Epithelial cell of esophagus (primary cell): Measurements from ENCODE around the gene ADAM30.

ENCODE experiments used
- DNase-seq: peaks from one replicate; pipeline ENCODE4 v3.0.0; 2010; ENCODE audit warnings: low read depth
- H3K4me3 ChIP-seq: 2 replicates; pipeline ENCODE4 v1.5.1; 2011; ENCODE audit warnings: mild to moderate bottlenecking, low read length, control low read depth
- TF ChIP-seq, protein P1 (sequence below): IDR thresholded peaks from 2 replicates; pipeline ENCODE4 v1.5.1; 2011; ENCODE audit warnings: low read depth, mild to moderate bottlenecking, low read length, control low read depth, inconsistent platforms; ENCODE audit not compliant: insufficient read depth; ENCODE audit errors: missing control alignments

The ADAM30 gene

DNA sequence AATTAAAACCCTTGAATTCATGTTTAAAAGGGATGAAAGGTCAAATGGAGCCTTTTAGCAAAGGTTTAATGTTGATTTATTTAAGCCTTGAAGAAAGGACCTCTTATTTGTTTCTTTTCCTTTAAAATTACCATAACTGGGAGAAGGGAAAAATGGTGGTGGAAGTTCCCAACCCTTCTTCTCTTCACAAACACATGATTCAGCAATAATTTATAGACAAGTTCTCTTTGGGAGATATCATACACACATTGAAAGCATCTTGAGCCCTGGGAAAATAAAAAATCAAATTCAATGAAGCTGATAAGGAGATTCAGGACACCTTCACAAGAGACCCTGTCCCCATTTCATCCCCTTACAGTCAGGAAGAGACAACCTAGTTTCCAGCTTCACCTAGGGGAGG, 8.9 kb downstream of the ADAM30 start:
- no peak for DNase-seq
- no peak overlapping the region for H3K4me3 ChIP-seq
- TF ChIP-seq, protein P1, sequence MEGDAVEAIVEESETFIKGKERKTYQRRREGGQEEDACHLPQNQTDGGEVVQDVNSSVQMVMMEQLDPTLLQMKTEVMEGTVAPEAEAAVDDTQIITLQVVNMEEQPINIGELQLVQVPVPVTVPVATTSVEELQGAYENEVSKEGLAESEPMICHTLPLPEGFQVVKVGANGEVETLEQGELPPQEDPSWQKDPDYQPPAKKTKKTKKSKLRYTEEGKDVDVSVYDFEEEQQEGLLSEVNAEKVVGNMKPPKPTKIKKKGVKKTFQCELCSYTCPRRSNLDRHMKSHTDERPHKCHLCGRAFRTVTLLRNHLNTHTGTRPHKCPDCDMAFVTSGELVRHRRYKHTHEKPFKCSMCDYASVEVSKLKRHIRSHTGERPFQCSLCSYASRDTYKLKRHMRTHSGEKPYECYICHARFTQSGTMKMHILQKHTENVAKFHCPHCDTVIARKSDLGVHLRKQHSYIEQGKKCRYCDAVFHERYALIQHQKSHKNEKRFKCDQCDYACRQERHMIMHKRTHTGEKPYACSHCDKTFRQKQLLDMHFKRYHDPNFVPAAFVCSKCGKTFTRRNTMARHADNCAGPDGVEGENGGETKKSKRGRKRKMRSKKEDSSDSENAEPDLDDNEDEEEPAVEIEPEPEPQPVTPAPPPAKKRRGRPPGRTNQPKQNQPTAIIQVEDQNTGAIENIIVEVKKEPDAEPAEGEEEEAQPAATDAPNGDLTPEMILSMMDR = no peak

DNA sequence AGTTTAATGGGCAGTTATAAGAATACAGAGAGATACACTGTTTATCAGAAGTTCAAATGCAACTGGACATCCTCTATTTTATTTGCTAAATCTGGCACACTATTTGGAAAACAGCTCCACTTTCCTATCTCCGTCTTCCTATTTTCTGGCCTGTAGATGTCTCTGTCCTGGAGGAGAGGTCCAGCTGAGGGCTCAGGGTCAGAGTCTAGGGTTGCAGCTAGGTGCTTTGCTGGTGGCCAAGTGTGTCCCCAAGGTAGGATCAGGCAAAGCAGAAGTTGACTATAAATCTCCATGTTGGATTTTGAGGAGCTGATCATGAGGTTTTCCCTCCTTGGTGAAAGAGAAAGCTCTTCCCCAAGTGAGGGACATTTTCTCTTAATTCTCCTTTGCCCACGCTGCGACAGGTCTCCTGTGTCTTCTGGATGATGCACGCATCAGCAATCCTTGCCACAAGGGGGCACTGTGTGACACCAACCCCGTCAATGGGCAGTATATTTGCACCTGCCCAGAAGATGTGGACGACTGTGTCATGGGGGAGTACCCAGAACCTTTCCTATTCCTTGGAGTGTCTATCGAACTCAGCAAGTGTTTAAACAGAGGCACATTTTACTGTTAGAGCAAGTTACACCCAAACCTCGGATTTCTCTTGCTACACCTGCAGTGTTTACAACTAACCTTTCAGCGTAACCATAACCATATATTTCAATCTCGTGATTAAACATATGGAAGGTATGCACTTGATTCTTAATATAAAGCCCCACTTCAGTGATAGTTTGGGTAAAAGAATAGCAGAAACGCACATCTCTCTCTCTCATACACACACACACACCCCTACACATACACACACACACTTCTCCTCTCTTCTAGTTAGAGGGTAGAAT, 10.2 kb downstream of the ADAM30 start:
- DNase-seq = peak; percentile 66
- no peak overlapping the region for H3K4me3 ChIP-seq
- TF ChIP-seq, protein P1 = peak; percentile 85

DNA sequence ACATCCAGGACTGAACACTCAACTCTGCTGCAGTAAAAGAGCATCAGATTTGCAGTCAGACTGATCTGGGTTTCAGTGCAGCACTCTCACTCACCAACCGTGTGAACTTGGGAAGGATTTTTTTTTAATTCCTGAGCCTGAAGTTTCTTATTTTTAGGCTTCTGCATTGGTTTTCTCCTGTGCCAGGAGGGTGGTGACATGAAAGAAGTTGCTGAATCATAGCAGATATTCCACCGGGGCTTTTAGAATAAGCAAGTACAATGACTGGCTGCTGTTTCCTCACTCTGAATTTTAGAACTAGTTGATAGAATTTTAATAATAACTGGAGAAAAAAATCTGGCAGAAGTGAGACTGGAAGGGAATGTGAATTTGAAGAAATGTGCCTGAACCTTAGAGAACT, 11.6 kb downstream of the ADAM30 start:
- no peak overlapping the region for H3K4me3 ChIP-seq
- DNase-seq = no peak
- TF ChIP-seq, protein P1 = no peak

DNA sequence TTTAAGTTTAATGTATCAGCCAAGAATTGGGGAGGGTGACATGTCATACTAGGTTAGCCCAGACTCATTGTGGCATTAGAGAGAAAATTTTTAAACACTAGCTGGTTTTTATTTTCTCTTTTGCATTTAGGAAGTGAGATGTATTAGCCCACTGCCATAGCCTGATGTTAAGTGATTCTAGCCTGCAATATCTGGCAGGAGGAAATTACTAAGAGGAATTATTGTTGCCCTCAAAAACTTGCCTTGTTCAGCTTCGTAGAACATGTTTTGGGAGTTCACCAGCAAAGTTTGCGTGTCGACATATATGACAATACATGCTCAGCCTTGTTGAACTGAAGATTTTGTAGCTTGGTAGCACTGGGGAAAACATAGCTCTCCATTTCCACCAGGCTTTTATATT, 12.5 kb downstream of the ADAM30 start:
- H3K4me3 ChIP-seq = no peak overlapping the region
- DNase-seq = no peak
- TF ChIP-seq, protein P1 = no peak

DNA sequence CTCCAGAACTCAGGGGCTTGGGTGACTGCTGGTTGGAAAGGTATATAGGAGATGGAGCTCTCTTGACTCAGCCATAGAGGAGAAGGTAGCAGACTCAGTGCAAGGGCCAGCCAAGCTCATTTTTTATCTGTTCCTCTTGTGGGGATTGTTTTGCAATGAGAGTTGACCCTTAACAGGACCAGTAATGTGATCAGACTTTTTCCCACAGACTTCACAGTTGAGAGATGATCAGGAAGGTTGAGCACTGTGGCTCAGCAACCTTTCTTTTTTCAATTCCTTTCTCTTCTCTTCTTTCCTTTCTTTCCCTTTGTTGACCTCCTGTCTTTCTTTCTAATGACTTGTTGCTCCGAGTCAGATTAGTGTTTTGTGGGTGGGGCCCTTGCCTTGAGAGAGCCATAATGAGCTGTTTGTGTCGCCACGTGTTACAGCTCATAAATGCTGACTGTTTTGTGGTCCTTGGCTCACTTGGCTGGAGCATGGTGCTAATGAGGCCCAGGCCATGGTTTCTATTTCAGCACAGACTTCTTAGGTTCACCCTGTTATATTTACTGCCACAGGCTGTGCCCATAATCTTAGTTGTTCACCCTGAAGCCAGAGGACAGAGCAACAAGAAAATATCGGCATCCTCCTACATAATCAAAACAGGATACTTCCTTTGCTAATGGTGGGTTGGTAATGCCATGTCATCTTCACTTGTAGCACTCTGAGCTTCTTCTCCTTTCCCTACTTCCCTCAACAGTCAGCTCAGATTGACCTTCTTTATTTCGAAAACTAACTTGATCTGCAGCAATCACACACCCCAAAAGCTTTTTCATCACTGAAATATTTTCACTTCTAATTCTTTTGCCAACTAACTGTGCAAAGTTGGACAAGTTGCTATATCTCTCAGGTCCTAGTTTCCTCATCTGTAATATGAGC, 13.9 kb downstream of the ADAM30 start:
- no peak overlapping the region for H3K4me3 ChIP-seq
- TF ChIP-seq, protein P1 = no peak
- DNase-seq = peak; percentile 17

DNA sequence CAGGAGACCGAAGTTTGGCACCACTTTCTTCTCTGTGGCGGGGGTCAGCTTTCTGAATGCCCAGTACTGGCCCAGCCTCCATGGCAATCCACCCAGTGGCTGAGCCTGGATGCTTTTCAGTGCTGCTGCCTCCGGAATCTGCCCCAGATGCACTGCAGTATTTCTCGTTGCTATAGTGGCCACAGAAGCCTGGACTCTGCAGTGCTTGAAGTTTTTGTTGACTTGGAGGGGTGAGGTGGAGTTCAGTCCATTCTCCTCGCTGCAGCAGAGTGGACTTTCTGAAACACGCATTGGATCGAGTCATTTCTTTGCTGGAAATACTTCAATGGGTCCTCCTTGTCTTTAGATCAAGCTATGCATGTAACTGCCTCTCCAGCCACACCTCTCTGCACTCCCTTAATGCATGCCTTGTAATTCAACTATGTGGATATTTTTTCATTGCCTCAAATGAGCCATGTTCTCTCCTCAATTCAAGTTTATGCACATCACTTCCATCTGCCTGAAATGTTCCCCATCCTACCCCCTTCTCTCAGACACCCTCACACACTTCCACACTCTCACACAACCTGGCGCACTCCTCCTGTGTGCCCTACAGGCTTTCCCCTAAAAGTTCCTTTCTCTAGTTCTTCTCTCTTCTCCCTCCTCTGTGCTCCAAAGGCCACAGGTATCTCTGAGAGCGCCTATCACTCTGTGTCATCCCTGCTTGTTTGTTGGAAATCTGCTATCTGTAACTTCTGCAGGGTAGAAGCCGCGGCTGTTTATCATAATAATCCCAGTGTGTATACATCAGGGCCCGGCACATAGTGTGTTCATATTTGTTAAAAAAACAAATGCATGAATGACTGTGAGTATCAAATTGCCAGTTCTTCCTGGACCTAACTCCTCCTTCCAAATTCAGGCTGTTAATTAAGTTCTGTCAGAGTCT, 16.5 kb downstream of the ADAM30 start:
- H3K4me3 ChIP-seq = no peak overlapping the region
- TF ChIP-seq, protein P1 = no peak
- no peak for DNase-seq
